SK-N-SH (cell line): Measurements from ENCODE around the gene RNU7-1.

ENCODE experiments used
- POLR2AphosphoS5 ChIP-seq: IDR thresholded peaks from 2 replicates; pipeline ENCODE4 v1.6.1; 2012; ENCODE audit warnings: low read depth, low read length
- SIN3A ChIP-seq: IDR thresholded peaks from 2 replicates; pipeline ENCODE4 v1.6.1; 2012; ENCODE audit warnings: low read depth, mild to moderate bottlenecking, low read length, moderate library complexity, borderline replicate concordance
- TF ChIP-seq, protein P1 (sequence below): fragments of 200-600 bp; sonication (generic); IDR thresholded peaks from 2 replicates; pipeline ENCODE4 v1.6.1; 2017; ENCODE audit warnings: antibody characterized with exemption, mild to moderate bottlenecking, moderate library complexity
- TF ChIP-seq, protein P2 (sequence below): fragments of 150-350 bp; IDR thresholded peaks from 2 replicates; pipeline ENCODE4 v1.6.1; 2017; ENCODE audit warnings: antibody characterized with exemption, low read length, low read depth, borderline replicate concordance

DNA sequence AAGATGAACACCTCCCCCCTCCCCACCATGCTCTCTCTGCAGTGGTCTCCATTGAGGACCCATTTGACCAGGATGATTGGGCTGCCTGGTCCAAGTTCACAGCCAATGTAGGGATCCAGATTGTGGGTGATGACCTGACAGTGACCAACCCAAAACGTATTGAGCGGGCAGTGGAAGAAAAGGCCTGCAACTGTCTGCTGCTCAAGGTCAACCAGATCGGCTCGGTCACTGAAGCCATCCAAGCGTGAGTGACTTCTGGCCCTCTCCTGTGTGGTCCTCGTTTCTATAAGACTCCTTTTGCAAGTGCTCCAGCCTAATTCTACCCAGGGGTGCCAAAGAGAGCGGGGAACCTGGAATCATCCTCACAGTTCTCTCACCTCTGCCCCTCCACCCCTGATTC, 22.1 kb upstream of the RNU7-1 start:
- TF ChIP-seq, protein P1, sequence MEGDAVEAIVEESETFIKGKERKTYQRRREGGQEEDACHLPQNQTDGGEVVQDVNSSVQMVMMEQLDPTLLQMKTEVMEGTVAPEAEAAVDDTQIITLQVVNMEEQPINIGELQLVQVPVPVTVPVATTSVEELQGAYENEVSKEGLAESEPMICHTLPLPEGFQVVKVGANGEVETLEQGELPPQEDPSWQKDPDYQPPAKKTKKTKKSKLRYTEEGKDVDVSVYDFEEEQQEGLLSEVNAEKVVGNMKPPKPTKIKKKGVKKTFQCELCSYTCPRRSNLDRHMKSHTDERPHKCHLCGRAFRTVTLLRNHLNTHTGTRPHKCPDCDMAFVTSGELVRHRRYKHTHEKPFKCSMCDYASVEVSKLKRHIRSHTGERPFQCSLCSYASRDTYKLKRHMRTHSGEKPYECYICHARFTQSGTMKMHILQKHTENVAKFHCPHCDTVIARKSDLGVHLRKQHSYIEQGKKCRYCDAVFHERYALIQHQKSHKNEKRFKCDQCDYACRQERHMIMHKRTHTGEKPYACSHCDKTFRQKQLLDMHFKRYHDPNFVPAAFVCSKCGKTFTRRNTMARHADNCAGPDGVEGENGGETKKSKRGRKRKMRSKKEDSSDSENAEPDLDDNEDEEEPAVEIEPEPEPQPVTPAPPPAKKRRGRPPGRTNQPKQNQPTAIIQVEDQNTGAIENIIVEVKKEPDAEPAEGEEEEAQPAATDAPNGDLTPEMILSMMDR: no peak
- TF ChIP-seq, protein P2, sequence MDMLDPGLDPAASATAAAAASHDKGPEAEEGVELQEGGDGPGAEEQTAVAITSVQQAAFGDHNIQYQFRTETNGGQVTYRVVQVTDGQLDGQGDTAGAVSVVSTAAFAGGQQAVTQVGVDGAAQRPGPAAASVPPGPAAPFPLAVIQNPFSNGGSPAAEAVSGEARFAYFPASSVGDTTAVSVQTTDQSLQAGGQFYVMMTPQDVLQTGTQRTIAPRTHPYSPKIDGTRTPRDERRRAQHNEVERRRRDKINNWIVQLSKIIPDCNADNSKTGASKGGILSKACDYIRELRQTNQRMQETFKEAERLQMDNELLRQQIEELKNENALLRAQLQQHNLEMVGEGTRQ: no peak
- TF ChIP-seq SIN3A (no peak), POLR2AphosphoS5 (no peak)
